ENCODE results near the gene TOB1.

DNA sequence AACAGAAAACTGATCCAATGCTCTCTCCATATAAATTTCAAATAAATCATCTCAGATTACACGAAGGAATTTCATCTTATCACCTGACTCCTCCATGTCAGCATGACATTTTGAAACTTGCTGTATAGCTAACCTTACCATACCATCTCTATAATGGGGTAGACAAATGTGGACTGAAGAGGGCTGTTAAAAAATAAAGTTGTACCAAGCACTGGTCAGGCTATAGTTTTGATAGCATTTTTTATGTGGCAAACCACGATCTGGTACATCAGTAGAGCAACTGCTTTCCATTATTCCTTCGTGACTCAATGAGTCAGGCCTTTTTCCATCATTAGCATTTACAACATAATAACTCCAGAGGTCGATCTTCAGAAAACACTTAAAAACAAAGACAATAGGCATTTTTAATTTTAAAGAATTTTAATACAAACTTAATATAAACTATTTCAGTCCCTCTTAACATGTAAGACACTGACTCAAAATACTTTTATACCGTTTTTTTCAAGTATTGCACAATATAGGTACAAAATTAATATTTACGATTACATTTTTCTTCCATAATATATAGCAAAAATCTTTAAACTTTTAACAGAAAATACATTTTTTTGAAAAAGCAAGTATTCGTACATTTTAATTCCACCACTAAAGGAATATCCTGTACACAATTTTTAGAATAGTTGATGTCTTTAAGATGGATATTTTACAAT, 4.2 kb downstream of the TOB1 start:
- TF ChIP-seq EZH2 (IDR thresholded peaks at IDR 0.05): no peak
- TF ChIP-seq FOXP2 (optimal IDR thresholded peaks at IDR 0.05; ENCODE audit: control extremely low read depth, extremely low read length, insufficient read depth): no peak
- TF ChIP-seq POLR2AphosphoS5 (IDR thresholded peaks at IDR 0.05; ENCODE audit: borderline replicate concordance, low read depth, low read length): no peak

Data from SK-N-MC (cell line).